Activated CD4-positive, alpha-beta T cell treated with anti-CD3 and anti-CD28 coated beads, Interleukin-2, Interleukin-4, amounts not matched to agents 100 ng/mL and 50 ng/mL, durations not matched to agents 16 hours and 8 hours (primary cell): ENCODE results near the gene SLC16A3.
"Not testable (repeated sequence)": the region's sequence is repeated elsewhere in the genome, so short reads cannot be mapped to it uniquely, and the experiment has no call there.

ENCODE experiments used
- DNase-seq: peaks from one replicate; pipeline ENCODE4 v3.0.0-alpha.2; 2020; ENCODE audit warnings: low spot score

Gene SLC16A3

DNA sequence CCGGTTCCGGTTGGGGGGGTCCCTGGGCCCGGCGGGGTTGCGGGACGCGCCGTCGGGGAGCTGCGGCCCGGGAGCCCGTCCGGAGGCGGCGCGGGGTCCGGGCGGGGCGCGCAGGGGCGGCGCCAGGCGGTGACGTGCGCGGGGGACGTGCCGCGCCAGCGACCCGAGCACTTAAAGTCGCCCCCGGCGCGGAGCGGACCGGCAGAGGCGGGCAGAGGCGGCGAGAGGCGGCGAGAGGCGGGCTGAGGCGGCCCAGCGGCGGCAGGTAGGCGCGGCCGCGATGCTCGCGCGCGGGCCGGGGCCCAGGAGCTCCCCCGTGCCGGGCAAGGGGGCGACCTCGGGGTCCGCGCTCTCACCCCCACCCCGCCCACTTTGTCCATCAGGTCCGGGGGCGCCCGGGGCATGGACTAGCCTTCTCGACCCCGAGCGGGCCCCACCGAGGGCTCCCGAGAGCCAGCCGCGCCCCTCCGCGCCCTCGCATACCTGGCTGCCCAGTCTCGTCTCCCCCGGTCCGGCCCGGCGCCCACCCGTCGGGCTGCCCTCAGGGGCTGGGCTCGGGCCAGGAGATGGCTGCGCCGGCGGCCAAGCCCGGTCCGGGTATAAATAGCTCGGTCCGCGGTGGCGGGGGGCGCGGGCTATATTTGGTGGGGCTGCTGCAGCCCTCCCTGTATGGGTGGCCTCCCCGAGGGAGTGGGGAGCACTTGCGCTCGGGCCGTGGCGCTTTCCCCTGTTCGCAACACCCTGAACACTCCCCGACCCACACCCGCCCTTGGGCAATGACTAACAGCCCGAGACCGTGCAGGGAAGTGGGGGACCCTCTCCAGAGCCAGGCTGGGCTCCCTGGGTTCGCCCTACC, at the start of gene SLC16A3:
TSS of gene SLC16A3 (plus strand) at position 201 of the 856 bp plus-strand sequence. CDS start 6,967 bp downstream, outside the sequence.
- peak; percentile 42 for DNase-seq

- no peak for DNase-seq
These were observed 49.4 kb upstream of the SLC16A3 start for GRCh38 chr17:82179412-82179811.

- DNase-seq = no peak
These were observed 48.8 kb upstream of the SLC16A3 start for GRCh38 chr17:82179946-82180475.

- DNase-seq = no peak
These were observed 47.9 kb upstream of the SLC16A3 start for GRCh38 chr17:82180776-82181528.

GRCh38 chr17:82184761-82185160, 44.1 kb upstream of the SLC16A3 start:
- no peak for DNase-seq

- DNase-seq = no peak
These were observed 42.6 kb upstream of the SLC16A3 start for GRCh38 chr17:82186221-82186620.

GRCh38 chr17:82187500-82187899, 41.3 kb upstream of the SLC16A3 start:
- no peak for DNase-seq

- DNase-seq = no peak
These were observed 40.6 kb upstream of the SLC16A3 start for GRCh38 chr17:82188001-82188961.

DNA sequence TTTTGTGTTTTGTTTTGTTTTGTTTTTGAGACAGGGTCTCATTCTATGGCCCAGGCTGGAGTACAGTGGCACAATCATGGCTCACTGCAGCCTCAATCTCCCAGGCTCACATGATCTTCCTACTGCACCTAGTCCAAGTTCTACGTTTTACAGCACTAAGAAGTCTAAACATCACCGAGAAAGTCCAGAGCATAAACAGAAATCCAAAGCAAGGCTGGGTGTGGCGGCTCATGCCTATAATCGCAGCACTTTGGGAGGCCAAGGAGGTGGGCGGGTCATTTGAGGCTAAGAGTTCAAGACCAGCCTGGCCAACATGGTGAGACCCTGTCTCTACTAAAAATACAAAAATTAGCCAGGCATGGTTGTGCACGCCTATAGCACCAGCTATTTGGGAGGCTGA, 35.8 kb upstream of the SLC16A3 start:
- DNase-seq = not testable (repeated sequence)

- DNase-seq = no peak
These were observed 35.2 kb upstream of the SLC16A3 start for GRCh38 chr17:82193520-82194220.

- DNase-seq = no peak
These were observed 34.1 kb upstream of the SLC16A3 start for GRCh38 chr17:82194765-82195164.

DNA sequence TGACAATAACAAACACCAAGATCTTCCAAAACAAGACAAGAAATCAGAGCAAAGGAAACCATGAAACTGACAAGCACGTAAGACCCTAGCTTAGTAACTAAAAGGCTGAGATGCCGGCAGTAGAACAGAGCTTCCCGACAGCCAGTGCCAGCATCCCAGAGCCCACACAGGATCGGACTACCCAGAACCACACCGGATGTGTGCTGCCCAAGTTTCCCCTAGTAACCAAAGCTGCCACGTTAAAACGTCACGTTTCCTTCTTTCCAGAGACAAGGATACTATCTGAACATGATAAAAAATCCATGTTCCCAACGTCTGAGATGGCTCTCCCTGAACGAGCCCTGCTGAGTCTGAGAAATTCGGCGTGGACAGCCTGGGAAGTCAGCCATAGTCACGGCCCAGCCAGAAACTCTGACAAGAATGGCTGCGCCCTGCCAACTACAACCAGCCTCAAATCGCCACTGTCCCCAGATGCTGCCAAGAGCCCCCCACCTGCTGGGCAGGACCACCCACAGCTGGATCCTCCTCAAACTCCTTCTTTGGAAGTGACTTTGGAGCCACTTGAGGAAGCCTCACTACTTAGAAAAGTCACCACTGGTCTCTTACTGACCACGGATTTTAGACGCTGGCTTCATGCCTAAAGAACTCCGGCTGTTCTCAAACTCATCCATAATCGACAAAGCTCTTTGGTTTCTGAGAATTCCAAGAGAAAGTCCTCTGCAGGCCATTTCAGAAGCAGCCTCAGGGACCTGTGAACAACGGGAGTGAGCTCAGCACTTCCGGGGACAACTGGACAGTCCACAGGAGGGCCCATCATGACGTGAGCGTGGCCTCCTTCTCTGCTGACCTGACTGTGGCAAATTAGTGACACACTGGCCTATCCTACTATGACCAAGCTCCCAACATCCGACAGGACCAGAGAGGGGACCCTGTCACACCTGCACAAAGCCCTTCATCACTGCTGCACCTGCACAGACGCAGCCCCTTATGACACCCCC, 32.9 kb upstream of the SLC16A3 start:
- DNase-seq = no peak

DNA sequence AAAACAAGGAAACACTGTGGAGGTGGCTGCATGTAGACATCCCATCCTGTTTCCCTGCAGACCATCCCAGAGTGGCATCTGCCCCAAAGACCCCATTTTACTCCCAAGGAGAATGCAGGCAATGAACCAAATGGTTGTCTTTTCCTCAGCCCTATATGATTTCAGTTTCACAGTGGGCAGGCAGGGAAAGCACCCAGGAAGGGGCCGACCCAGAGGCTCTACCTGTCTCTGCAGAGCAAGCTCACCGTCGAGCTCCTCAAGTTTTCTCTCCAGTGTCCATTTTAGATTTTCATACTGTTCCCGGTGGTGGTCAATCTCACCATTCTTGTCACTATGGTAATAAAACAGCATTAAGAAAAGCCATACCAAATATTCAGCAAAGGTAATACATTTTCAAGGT, 30.8 kb upstream of the SLC16A3 start:
- DNase-seq = no peak

- no peak for DNase-seq
These were observed 29.3 kb upstream of the SLC16A3 start for GRCh38 chr17:82199496-82199895.

DNA sequence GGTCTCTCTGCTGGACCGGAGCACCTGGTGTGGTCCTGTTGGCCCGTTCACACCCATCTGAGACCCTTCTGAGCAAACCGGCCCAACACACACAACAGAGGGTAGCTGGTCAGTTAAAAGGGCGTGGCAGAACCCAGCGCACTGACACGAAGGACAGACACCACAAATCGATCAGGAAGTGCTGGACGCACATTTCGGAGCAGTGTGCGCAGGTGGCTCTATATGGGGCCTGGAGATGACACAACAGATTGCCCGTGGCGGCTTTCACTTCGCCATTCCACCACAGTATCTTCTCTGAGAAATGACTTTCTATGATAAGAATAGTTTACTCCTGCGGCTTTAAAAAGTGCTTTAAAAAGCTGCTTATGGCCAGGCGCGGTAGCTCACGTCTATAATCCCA, 28.7 kb upstream of the SLC16A3 start:
- DNase-seq = no peak

- DNase-seq = peak; percentile 68
These were observed 27.9 kb upstream of the SLC16A3 start for GRCh38 chr17:82200743-82201497.

- DNase-seq = no peak
These were observed 27.3 kb upstream of the SLC16A3 start for GRCh38 chr17:82201498-82201910.

DNA sequence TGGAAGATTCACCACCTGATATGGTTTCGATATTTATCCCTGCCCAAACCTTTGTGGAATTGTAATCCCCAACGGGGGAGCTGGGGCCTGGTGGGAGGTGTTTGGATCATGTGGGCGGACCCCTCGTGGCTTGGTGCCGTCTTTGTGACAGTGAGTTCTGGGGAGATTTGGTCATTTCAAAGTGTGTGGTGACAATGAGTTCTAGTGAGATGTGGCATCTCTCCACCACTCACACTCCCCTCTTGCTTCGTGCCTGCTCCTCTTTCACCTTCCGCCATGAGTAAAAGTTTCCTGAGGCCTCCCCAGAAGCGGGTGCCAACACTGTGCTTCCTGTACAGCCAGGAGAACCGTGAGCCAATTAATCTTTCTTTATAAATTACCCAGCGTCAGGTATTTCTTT, 25.9 kb upstream of the SLC16A3 start:
- DNase-seq = no peak

DNA sequence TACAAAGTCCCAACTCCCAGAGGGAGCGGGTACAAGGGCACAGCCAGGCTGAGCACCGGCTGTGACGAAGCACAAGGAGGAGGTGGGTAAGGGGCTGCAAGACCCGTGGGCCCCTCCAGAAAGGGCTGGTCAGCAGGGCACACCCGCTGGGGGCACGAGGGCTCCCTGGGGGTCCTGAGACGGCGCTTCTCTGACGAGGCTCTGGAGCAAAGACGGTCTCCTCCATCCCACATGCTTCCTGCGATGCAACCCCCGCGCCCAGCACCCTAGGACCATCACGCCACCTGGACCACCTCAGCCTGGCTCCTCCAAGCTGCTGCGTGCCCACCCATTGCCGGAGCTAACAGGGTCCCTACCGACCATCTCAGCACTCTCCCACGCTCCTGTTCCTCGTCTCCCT, 24.9 kb upstream of the SLC16A3 start:
- DNase-seq = no peak
